ENCODE measurements around the gene ZNF414.
"Not testable (repeated sequence)": the region's sequence is repeated elsewhere in the genome, so short reads cannot be mapped to it uniquely, and the experiment has no call there.

Gene ZNF414, protein sequence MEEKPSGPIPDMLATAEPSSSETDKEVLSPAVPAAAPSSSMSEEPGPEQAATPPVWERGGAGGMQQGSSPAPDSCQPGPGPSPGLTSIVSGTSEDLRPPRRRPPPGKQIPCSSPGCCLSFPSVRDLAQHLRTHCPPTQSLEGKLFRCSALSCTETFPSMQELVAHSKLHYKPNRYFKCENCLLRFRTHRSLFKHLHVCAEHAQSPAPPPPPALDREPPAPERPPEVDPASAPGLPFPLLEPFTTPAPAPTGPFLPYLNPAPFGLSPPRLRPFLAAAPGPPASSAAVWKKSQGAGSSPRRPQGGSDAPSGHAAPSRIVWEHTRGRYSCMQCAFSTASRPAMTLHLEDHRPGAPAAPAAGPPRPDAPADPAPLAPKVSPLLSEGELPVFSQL

DNA sequence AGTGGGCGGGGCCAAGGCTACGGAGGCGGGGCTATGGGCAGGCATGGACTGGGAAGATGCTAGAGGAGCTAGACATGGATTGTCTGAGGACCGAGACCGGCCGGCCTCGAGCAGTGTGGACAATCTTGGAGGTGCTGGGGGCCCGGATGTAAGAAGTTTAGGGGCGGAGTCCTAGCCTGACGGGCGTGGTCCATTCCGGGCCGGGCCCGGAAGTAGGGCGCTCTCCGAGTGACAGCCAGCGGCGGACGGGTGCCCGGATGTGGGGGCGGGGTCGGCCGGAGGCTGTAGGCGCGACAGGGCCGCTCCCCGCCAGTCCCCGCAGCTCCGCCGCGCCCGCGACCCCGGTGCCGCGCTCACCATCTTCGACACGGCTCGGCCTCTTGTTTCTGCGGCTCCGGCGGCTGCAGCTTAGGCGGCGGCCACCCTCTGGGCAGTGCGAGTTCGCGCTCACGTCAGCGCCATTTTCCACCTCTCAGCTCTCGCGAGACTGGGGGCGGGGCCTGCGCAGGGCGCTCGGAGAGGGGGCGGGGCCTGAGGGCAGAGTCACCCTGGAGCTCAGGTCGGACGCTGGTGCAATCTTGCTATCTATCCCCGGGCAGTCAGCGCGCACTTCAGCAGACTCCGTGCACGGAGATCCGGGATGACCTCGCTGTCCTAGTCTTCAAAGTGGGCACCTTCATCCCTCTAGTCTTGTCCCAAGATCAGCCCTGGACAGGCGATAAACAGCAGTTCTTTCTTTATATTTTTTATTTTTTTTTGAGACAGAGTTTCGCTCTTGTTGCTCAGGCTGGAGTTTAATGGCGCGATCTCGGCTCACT lies at the start of gene ZNF414:
Gene ZNF414, minus strand, starts transcription at position 481 of the 818 bp plus-strand sequence. Its CDS starts 121 bp downstream, at position 360.
- peak; percentile 100 for DNase-seq

- no peak for DNase-seq
Observed at GRCh38 chr19:8561075-8561764, 47.3 kb upstream of the ZNF414 start.

DNA sequence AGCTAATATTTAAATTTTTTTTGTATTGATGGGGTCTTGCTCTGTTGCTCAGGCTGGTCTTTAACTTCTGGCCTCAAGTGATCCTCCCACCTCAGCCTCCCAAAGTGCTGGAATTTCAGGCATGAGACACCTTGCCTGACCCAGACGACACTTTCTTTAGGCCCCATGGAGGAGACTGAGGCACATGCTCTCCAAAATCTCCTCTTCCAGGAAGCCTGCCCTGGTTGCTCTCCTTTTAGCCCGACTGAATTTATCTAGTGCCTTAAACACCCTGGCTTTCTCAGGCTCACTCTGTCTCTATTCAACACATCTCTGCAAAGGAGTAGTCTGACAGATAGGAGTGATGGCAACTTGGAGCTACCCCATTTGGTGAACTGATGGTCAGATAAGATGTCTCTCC lies 44.4 kb upstream of the ZNF414 start:
- no peak for DNase-seq

- no peak for DNase-seq
Observed at GRCh38 chr19:8557642-8558238, 43.8 kb upstream of the ZNF414 start.

DNA sequence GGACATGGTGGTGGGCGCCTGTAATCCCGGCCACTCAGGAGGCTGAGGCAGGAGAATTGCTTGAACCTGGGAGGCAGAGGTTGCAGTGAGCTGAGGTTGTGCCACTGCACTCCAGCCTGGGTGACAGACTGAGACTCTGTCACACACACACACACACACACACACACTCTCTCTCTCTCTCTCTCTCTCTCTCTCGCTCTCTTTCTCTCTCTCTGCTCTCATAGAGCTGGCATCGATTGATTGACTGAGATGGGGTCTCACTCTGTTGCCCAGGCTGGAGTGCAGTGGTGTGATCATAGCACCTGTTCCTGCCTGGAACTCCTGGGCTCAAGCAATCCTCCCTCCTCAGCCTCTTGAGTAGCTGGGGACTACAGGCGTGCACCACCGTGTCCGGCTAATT lies 39.8 kb upstream of the ZNF414 start:
- not testable (repeated sequence) for DNase-seq

- peak; percentile 69 for DNase-seq
Observed at GRCh38 chr19:8552810-8553209, 38.8 kb upstream of the ZNF414 start.

GRCh38 chr19:8550070-8550469 lies 36.1 kb upstream of the ZNF414 start:
- no peak for DNase-seq

- no peak for DNase-seq
Observed at GRCh38 chr19:8545743-8546142, 31.8 kb upstream of the ZNF414 start.

- DNase-seq, result no peak
Observed at GRCh38 chr19:8544168-8544567, 30.2 kb upstream of the ZNF414 start.

GRCh38 chr19:8539621-8540149 lies 25.7 kb upstream of the ZNF414 start:
- DNase-seq, result no peak

GRCh38 chr19:8537099-8537498 lies 23.1 kb upstream of the ZNF414 start:
- no peak for DNase-seq

DNA sequence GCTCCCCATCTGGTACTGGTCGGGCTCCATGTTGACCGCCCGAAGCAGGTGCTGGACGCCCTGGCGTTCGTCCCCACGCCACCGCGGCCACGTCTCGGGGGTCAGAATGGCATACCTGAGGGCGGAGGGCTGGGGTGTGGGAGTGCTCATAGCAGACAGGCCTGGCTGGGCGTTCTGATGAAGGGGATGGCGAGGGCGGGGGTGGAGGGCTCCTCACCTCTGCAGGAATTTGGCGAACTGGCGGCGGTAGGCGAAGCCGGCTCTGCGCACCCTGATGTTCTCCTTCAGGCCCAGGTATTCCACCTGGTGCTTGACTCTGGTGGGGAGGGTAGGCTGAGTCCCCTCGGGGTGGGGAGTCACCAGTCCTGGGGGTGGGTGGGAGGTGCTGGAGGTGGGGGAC lies 22.3 kb upstream of the ZNF414 start:
- DNase-seq, result no peak

GRCh38 chr19:8532225-8532624 lies 18.3 kb upstream of the ZNF414 start:
- DNase-seq, result no peak

- DNase-seq, result no peak
Observed at GRCh38 chr19:8531470-8531869, 17.5 kb upstream of the ZNF414 start.

DNA sequence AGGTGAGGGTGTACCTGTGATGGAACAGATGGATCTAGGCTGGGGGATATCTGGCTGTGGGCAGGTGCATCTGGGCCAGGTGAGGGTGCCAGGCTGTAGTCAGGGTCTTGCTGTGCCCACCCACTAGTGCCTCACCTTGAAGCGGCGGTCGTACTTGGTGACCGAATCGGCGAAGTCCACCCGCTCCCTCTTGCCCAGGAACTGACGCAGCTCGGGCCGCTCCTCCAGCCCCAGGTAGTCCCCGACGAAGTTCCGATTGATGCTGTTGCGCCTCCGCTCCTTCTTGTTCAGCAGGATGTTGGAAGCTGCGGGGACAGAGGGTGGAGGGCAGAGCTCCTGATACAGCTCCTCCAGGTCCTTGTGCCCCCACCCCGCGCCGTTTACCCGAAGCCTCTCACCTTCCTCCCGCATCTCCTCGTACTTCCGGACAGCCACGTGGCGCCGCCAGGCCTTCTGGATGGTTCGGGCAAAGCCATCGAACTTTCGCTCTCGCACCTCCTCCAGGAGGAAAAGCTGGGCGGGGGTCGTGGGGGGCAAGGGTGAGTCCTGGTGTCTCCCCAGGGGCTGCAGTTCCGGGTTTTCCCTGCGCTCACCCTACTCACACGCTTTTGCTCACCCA lies 16.2 kb upstream of the ZNF414 start:
- DNase-seq, result no peak

DNA sequence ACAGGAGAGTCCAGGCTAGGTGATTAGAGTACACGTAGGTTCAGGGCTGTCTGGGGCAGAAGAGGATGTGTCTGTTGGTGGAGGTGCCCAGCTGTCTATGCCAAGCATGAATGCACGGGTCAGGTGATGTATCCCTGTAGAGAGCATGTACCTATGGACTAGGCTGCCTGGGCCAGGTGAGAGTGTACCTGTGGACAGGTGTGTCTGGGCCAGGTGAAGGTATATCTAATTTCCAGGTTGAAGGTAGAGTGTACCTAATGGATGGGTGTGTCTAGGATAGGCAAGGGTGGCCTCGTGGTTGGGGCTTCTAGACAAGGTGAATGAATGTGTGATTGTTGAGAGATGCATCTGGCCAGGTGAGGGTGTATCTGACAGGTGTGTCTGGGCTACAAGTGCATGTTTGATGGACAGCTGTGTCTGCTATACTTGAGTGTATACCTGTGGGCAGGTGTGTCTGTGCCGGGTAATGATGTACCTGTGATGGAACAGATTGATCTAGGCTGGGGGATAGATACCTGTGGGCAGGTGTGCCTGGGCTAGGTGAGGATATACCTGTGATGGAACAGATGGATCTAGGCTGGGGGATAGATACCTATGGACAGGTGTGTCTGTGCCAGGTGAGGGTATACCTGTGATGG lies 15.5 kb upstream of the ZNF414 start:
- DNase-seq, result no peak

DNA sequence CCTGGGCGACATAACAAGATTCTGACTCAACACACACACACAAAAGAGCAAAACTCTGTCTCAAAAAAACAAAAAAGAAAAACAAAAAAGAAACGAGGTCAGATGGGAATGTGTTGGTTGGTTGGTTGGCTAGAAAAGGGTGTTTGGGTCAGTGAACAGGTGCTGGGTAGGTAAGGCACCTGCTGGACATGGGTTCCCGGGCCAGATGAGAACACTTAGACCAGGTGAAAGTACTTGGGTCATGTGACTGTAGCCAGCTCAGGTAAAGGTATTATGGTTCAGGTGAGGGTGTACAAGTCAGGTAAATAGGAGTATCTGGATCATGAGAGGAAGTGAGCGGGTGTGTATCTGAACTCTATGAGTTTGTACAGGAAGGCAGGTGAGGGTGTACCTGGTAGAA lies 14.5 kb upstream of the ZNF414 start:
- DNase-seq, result no peak

DNA sequence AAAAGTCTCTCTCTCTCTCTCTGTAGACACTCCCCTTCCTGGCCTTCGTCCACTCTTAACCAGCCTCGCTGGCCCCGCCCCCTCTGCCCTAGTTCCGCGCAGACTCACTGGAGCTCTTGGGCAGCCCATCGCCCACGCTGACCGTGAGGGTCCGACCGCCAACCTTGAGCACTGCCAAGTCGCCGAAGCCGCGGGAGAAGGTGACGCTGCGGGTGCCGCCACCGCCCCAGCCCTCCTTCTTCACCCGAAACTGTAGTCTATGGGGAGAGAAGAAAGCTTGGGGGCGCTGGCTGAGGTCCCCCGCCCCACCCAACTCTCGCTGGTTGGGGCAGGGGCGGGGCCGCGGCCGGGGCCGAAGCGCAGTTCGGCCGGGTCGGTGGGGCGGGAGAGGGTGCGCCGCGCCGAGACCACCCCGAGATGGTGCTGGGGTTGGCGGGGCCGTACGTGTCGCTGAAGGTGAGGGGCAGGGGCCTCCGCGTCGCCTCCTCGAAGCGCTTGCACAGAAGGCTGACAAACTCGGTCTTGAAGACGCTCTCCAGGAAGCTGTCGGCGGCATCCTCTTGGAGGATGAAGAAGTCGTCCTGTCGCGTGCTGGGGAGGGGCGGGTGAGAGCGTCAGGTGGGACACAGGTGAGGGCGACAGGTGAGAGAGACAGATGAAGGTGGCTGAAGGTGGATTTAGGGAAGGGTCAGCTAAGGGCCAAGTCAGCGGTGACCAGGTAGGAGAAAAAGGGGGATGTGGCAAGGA lies 12.6 kb upstream of the ZNF414 start:
- DNase-seq, result no peak

DNA sequence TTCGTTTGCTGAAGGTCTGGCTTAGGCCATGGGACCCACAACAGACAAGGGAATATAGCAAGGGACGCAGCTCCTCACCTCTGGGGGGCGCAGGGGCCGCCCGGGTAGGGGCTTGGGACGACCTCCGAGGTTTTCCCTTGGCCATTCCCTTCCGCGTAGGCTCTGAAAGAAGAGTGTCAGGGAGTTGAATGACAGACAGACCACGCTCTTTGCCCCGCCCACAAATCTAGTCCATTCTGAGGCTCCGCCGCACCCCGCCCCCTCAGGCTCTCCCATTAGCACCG lies 11.4 kb upstream of the ZNF414 start:
- DNase-seq, result no peak

DNA sequence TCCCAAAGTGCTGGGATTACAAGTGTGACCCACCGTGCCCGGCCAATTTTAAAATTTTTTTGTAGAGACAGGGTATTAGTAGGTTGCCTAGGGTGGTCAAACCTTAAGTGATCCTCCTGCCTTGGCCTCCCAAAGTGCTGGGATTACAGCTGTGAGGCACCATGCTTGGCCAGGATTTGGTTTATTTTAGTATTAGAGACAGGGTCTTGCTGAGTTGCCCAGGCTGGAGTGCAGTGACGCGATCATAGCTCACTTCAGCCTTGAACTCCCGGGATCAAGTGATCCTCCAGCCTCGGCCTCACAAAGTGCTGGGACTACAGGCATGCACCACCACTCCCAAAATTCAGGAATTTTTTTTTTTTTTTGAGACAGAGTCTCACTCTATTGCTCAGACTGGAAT lies 5.4 kb upstream of the ZNF414 start:
- DNase-seq, result no peak

- DNase-seq, result no peak
Observed at GRCh38 chr19:8518536-8518935, 4.6 kb upstream of the ZNF414 start.
